Activated CD8-positive, alpha-beta memory T cell treated with anti-CD3 and anti-CD28 coated beads, Interleukin-2, amount 50 U/mL, for 1 hour (primary cell): ENCODE data around the gene MTFR2.

Experiments
- DNase-seq: peaks from one replicate; pipeline ENCODE4 v3.0.0-alpha.2; 2020; ENCODE audit errors: extremely low read depth

MTFR2 gene

DNA sequence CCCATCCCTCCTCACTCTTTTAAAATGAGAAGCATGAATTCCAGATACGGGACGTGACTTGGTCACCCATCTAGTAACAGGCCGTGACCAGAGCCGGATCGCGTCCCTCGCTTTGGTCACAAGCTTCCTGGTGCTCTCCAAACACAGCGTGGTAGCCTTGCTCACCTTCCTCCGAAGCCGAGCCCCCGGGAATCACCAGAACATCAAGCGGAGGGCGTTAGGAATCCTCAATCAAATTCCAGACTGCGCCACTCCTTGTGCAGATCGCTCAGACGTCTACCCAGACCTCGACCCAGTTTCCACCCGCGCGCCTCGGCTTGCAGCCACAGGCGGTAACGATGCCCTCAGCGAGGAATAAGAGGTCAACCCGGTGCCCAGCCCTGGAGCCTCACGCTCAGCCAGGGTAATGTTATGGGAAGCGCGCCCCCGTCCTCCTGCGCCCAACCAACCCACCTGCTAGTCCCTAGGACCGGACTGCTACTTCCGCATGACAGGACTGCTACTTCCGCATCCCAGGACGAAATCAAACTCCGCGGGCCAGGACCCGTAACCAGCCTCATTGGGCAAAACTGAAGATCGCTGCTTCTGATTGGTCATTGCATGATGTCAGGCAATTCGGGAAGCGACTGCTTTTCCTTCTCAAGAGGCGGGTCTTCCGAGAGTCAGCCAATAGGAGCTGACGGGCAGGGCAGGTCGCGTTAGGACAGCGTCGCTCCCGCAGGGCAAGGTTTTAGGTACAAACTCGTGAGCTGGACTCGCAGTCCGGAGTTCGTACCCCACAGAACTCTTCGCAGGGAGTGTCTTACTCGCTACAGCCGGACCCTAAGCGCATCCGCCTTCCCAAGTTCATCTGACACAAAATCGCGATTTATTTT is at the start of gene MTFR2:
Gene MTFR2 (minus strand): TSS at position 501 of the 875 bp plus-strand sequence. CDS start 1,212 bp downstream, outside the sequence.
- peak; percentile 89 for DNase-seq

DNA sequence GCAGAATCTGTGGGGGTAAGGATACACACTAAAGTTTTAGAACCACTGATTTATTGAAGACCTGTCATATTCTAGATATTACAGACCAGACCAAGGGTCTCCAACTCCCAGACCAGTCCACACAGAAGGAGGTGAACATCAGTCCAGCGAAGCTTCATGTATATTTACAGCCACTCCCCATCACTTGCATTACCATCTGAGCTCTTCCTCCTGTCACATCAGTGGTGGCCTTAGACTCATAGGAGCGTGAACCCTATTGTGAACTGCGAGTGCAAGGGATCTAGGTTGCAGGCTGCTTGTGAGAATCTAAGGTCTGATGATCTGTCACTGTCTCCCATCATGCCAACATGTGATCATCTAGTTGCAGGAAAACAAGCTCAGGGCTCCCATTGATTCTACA is 44.5 kb upstream of the MTFR2 start:
- DNase-seq, result no peak

DNA sequence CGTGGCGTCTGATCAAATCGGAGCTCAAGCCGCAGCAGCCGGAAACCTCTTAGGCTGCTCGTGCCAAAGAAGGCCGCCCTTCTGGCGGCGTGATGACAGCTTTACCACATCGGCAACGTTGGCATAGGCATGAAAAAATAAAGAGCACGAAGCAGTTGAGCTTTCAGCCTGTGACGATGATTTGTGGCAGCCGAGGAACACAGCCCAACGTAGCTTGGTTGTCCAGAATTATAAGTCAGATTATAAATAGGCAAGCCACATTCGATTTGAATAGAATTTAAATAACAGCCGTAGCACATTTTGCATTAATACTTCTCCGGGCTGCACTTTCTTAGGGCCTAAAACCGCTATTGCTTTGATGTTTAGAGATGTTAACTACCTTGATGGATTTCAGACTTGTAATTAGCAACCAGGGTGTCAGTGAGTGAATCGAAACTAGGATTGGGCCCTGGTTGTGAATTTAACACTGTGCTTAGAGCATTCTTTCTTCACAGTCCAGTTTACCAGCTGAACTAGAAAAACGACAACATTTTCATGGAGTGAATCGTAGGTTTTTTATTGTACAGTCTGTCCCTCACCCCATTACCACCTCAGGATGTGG is 40.4 kb upstream of the MTFR2 start:
- peak; percentile 74 for DNase-seq

DNA sequence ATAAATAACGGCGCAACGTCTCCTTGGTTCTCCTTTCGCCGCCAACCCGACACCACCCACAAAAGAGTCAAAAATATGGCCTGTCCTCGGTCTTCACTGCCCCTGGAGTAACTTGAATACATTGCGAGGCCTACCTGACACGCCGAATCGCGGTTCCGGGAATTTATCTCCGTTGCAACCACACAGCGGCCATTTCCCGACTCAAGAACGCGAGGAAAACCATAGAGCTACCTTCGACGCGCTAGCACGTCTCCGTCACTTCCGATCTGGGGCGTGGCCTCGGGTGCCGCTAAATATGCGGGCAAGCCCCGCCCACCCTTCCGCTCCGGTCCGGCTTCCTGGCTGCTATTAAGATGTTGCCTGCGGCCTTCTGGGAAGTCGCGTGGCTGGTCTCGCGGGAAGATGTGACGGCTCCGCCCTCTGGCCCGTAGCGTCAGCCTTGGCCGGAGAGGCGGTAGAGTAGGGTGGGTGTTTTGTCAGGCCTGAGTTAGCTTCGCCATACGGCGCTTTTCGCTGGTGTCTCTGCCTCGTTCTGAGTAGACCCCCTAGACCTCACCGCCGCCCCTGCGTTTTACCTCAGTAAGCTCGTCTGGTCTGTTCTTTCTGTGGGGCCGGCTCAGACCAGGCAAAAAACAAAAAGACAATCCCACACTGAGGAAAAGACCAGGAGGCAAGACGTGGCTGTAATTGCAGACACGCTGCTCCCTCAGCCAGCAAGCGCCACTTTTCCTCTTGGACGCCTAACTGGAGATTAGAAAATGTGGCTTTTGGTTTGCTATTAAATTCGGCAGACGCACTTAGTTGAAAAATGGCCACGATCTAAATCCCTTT is 39.7 kb upstream of the MTFR2 start, which contains the start of gene BCLAF1:
Gene BCLAF1 (minus strand): TSS at position 268 of the 831 bp plus-strand sequence. CDS start 9,980 bp downstream, outside the sequence.
- peak; percentile 99 for DNase-seq

DNA sequence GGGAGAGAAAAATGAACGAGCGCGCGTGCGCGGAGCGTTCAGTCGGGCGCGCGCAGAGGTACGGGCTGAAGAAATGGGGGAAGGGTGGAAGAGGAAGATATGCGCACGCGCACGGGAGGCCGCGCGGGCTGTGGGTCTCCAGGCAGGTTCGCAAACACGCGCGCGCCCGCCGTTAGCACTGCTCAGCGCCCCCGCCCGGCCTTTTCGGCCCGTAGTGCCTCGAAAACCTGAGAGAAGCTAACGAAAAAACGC is 39.1 kb upstream of the MTFR2 start:
- DNase-seq, result peak; percentile 83

DNA sequence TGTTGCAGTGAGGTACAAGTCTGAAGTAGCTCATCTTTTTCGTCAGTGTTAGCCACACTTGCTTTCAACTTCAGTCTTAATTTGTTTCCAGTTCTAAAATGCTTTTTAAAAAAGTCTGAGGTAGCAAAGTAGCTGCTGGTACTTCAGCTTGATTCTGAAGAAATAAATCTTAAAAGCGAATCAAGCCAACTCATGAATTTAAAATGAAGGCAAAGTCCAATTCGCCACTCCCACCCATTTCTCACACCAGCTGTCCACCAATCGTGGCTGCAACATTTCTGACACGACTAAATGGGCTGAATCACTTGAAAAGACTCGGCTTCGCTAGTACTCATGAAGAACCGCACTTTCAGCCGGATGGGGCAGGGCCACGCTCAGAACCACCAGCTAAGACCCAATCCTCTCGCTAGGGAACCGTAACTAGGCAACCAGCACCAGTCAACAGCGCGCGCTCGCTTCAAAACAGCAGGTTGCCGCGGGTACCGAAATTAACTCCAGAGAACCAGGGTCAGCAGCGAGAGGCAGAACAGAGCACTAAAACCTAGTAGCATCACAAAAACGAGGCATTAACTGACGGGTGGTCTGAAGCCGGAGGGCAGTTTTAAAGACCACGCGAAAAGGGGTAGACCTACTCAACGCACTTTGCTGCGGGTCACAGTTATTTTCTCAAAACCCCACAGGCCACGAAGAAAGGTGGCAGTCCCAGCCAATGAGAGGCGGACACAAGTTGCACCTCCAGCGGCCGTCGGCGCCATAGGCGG is 38.6 kb upstream of the MTFR2 start:
- peak; percentile 92 for DNase-seq

DNA sequence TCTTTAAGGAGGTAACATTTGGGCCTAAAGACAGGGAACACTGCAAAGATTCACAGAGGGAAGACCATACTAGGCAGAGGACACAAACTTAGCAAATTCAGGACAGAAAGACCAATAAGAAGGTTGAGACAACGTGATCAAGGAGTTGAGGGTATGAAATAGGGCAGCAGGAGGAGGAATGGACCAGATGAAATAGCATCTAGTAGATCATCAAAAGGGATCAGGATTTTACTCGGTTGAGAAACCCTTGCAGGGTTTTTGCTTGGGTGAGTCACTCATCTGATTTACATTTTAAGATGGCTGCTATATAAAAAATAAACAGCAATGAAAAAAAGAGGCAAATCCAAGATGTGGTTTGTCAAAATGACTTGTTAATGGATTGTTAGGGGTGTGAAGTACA is 34.8 kb upstream of the MTFR2 start:
- DNase-seq, result no peak

DNA sequence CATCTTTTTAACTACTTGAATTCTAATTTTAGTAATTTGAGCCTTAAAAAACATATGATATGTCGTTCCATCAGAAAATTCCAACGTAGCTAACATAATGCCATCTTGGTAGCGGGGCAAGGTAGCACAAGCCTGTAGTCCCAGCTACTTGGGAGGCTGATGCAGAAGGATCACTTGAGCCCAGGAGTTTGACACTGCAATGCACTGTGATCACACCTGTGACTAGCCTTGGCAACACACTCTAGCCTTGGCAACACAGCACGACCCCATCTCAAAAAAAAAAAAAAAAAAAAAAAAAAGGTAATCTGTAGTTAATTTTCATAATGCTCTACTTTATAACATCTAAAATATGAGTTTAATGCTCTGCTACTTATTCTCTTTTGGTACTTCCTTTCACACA is 32.8 kb upstream of the MTFR2 start:
- DNase-seq, result no peak

DNA sequence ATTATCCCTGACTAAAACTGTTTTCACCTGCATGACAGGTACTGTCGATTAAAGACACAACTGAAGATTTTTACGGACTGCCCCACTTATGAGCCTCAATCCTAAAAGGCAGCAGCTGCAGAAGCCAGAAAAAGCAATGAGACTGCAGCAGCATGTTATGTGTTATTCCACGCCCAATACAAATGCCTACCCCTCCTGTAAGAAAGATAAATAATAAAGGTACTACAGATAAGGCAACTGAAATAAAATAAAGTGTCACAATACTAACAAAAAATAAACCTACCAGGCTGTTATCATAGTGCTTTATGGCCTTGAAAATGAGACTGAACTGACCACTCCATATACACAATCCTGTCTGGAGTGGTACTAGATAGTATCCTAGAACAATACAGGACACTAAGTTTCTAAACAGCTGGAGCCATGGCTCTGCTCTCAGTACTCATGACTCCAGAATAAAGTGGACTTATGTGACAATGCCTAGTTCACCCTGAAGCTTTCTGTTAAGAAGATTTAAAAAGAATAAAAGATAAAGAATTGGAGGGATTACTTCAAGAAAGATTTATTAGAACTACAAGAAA is 30.0 kb upstream of the MTFR2 start:
- no peak for DNase-seq

DNA sequence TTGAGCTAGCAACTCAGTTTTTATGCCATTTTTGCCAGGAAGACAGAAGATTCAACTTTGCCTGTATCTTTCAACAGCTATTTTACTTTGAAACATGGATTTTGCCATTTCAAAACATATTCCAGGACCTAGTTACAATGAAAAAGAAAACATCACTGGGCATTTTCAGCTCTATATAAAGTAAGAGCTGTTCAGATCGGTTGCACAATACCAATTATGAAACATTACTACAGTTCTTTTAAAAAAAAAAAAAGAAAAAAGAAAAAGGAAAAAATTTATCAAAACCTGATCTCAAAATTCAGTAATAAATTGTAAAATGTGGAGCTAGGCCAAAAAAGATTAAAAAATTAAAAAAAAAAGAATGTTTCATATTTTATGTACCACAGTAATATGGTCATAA is 24.0 kb upstream of the MTFR2 start:
- no peak for DNase-seq

DNA sequence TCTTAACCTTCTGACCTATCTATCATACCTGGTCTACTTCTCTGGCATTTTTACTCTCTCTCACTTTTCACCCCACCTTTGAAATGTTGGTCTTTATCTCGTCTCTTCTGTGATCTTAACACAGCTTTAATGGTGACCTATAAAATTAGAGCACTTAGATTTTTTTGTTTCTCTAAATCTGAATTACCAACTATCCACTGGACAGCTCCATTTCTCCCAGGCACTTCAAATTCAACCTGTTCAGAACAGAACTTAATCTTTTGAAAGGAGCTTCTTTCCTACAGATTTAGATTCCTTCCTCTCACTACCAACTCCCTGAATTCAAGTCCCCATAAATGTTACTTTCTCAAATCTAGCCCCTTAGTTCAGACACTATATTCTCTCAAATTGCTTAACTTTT is 15.0 kb upstream of the MTFR2 start:
- DNase-seq, result no peak

DNA sequence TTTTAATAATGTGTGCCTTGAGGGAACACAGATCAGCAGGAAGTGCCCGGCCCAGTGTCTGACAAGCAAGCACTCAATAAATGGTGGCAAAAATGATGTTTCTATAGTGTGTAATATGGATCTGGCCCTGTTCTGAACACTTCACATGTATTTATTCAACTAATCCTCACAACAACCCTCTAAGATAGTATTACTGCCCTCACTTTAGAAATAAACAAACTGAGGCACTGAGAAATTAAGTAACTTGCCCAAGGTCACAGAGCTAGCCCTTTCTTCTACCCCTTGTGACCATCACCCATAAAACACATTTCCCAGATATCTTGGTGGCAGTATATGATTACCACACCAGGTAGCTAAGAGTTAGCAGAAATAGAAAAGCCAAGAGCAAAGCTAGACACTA is 12.8 kb upstream of the MTFR2 start:
- no peak for DNase-seq

DNA sequence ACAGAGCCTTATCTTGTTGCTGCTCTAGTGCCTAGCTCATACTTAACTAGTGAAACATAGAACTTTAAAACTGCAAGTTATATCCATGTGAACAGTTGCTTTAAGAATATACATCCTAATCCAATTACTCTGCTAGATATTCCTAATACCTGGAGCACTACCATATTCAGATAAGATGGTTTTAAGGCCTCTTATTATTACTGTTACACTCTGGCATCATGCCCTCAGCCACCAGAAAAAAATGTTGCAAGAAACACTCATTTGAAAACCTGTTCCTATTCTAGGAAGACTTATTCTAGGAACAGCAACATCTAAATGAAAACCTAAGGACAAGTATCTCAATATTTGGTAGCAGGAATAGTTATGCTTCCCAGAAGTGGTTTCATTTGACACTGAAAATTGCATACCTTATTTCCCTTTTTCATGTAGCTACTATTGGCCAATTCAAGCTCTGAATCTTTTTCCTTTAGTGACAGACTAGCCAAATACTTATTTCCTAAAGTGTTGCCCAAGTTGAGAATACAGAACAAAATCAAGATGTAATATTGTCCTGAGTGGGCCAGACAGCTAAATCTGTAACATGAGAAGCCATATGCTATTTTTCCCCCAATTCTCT is 4.8 kb upstream of the MTFR2 start:
- no peak for DNase-seq

DNA sequence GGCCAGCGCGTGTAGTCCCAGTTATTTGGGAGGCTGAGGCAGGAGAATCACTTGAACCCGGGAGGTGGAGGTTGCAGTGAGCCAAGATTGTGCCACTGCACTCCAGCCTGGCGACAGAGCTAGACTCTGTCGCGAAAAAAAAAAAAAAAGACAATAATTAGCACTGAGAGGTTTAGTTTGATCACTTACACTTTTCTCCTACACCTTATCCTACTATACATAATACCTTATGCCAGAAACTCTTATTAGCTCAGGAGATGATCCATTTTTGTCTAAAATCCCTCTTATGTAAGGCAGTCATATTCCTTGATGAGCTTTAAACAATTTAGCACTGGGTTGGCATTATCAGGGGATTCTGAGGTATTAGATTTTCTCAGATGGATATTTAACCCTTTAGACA is 3.6 kb upstream of the MTFR2 start:
- no peak for DNase-seq

DNA sequence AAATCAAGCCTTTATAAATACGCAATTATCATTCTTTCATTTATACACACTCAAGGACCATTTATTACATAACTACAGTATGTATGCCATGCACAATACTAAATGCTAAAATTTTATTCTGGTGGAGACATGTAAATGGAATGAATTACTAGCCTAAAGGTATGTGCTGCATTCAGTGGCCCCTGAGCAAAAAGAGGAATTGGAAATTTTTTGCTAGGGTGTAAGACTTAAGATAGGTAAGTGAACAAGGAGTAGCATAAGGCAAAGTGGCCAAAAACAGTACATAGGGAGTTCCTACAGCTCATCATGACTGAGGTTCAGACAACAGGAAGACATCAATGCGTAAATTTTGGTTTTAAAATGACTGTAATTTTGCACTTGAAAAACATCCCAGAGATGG is 2.3 kb upstream of the MTFR2 start:
- DNase-seq, result no peak

DNA sequence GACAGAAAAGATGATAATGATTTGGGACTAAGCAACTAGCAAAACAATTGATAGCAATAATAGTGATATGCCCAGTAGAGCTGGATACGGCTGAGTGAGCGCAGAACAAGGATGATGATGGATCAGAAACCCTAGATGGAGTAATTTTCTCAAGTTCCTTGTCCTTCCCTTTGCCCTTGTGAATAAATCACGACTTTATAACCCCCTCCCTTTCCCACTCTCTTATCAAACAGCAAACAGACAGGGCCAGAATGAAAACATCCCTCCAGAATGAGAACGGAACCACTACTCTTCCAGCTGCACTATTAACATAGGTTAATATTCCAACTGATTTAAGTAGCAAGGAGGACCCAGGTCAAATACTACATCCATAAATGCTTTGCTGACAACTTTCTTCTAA is 1.3 kb upstream of the MTFR2 start:
- no peak for DNase-seq

DNA sequence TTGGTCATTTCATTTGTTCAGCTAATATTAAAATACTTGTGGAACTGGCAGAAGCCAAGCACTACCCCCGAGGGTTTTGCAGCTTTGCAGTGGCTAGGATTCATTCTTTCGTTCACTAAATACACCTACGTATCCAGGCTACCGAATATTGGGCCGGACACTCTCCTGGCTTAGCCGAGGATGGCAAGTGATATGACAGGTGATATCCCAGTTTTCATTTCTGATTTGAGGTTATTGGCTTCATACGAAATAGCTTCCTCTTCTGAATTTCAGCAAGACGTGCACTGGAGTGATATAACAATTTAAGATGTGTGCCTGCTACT is 536 bp upstream of the MTFR2 start:
- no peak for DNase-seq

DNA sequence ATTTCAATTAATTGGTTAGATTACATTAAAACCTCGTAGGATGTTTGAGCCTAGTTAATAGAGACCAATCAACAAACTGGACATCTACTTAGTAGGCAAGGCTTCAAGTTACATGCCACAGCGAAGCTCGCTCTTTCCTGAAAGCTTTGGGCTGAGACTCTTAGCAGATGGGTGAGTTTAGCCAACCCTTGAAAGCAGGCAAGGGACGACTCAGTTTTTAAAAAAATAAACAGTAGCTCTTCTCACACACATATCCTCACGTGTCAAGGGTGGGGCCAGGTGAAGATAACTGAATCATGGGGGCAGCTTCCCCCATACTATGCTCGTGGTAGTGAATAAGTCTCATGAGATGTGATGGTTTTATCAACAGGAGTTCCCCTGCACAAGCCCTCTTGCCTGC is 775 bp downstream of the MTFR2 start:
- DNase-seq, result no peak

DNA sequence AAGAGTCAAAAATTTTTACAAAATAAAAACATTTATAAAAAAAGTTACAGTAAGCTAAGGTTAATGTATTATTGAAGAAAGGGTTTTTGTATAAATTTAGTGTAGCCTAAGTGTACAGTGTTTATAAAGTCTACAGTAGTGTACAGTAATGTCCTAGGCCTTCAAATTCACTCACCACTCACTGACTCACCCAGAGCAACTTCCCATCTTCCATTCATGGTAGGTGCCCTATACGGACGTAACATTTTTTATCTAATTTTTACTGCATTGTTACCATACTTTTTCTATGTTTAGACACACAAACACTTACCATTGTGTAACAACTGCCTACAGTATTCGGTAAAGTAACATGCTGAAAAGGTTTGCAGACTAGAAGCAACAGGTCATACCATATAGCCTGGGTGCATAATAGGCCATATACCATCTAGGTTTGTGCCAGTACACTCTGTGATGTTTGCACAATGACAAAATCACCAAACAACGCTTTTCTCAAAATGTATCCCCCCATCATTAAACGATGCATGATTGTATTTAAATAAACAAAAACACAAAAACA is 6.0 kb downstream of the MTFR2 start:
- DNase-seq, result no peak

DNA sequence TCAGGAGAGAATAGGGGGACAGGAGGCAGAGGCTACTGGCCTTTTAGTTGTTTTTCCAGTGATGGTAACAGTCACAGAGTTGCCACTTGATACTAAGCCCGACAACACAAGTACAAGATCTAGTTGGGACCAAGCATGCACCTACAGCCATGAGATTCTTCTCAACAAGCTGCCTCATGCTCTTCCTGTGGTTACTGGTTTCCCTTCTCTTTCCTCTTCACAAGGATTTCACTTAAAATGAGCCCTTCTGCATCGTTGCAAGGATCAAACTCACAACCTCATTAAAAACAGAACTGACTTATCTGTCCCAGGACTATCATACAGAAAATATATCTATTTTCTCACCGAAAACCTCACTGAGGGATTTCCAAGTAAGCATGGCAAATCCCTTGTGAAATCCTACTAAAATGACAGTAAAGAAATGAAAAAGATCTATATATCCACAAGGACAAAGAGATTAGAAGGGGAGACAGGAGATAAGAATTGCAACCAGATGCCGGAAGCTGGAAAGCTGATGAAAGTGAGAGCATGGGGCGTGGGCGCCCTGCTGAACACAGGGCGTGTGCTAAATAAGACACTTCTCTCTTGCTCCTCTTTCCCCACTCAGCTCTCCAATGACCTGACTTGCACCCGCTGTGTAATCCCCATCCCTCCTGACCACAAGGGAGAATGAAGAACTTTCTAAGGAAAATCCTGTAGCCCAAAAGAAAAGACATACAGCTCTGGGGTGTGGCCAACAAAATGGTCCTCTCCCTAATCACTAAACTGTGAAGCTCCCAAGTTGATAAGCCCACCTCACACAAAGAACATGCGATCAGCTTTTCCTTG is 13.4 kb downstream of the MTFR2 start:
- no peak for DNase-seq
